Activated naive CD8-positive, alpha-beta T cell treated with anti-CD3 and anti-CD28 coated beads for 36 hours (primary cell): ENCODE data around the gene TBXA2R. TPM values are rescaled to one million over a fixed set of nuclear protein-coding genes. Genes with fewer than 3 reads are reported as not detected.

Experiments used
- DNase-seq: peaks from one replicate; pipeline ENCODE4 v3.0.0; 2021
- H3K27ac Mint-ChIP-seq: one replicate; pipeline ENCODE4 v1.8.0; 2022; ENCODE audit warnings: mild to moderate bottlenecking, moderate library complexity, mixed read lengths
- H3K27me3 Mint-ChIP-seq: one replicate; pipeline ENCODE4 v1.8.0; 2022; ENCODE audit warnings: mild to moderate bottlenecking, mixed read lengths
- H3K36me3 Mint-ChIP-seq: one replicate; pipeline ENCODE4 v1.8.0; 2021; ENCODE audit warnings: mild to moderate bottlenecking, mixed read lengths
- H3K4me1 Mint-ChIP-seq: one replicate; pipeline ENCODE4 v1.8.0; 2021; ENCODE audit warnings: mixed read lengths
- H3K4me3 Mint-ChIP-seq: one replicate; pipeline ENCODE4 v1.8.0; 2022; ENCODE audit warnings: mild to moderate bottlenecking, moderate library complexity, mixed read lengths
- H3K9me3 Mint-ChIP-seq: one replicate; pipeline ENCODE4 v1.8.0; 2022; ENCODE audit warnings: mixed read lengths
- total RNA-seq, 2 experiments: library from RNA; stranded (reverse); gene quantifications; one replicate each; pipeline ENCODE4 v1.2.3, GENCODE V29; 2021

The TBXA2R gene
- total RNA-seq, 2 experiments from 2014 or later = 2.8 to 3.1 TPM

DNA sequence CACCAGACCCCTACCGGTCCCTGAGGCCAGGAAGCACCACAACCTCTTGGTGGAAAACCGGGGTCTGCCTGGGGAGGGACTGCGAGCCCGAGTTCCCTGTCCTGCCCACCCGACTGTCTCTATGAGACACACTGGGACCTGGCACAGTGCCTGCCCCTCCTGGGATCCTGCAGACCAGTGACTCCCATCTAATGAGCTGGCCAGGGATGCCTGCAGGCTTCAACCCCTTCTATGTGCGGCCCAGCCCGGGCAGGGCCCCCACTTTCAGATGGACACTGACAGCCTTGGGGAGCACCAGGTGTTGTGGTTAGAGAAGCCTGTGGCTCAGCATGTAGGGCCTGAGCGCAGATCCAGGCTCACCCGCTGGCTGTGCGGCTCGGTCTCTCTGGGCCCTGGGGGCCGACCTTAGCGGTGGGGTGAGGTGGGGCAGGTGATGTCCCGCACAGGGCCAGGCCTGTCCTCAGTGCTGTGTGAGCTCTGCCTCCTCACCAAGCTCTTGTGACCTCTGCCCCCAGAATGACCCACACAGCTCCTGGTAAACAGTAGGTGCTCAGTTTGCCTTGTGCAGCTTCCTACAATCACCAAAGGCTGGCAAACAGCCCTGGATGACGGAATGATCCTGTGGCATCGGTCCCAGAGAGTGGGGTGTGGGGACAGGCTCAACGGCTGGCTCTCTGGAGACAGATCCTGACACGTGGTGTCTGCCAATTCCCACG lies 37.8 kb upstream of the TBXA2R start:
- no peak overlapping the region for H3K4me3 Mint-ChIP-seq
- H3K27me3 Mint-ChIP-seq = no peaks in the 10 kb centered on the region
- H3K4me1 Mint-ChIP-seq = no peaks in the 10 kb centered on the region
- DNase-seq = no peak
- no peaks in the 10 kb centered on the region for H3K36me3 Mint-ChIP-seq
- H3K27ac Mint-ChIP-seq = no peak overlapping the region
- no peaks in the 10 kb centered on the region for H3K9me3 Mint-ChIP-seq

DNA sequence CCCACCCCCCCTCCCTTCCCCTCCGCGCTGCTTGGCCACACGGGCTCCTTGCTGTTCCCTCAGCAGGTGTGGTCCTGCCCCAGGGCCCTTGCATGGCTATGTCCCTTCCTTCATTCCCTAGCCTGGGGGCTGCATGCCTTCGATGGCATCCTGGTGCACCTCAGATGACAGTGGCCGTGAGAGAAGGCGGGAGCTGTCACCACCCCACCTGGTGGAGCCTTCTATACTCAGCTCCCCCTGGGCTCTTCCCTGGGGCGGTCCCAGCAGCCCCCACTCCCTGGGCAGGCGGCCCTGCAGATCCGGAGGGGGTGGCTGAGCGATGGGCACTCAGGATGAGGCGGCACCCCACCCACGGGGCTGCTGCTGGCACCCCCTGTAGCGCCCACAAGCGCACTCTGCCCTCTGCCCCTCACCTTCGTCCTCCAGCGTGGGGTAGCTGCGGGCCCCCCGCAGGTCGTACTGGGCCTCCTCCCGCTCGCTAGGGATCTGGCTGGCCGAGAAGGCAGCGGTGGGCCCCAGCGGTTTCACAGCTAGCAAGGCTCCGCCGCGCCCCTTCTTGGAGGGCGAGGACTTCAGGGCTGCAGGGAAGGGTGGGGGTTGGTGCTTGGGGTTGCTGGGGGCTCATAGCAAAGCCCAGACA lies 37.1 kb upstream of the TBXA2R start:
- no peaks in the 10 kb centered on the region for H3K4me1 Mint-ChIP-seq
- H3K9me3 Mint-ChIP-seq = no peaks in the 10 kb centered on the region
- DNase-seq = no peak
- no peaks in the 10 kb centered on the region for H3K36me3 Mint-ChIP-seq
- no peaks in the 10 kb centered on the region for H3K27me3 Mint-ChIP-seq
- H3K27ac Mint-ChIP-seq = no peak overlapping the region
- no peak overlapping the region for H3K4me3 Mint-ChIP-seq

DNA sequence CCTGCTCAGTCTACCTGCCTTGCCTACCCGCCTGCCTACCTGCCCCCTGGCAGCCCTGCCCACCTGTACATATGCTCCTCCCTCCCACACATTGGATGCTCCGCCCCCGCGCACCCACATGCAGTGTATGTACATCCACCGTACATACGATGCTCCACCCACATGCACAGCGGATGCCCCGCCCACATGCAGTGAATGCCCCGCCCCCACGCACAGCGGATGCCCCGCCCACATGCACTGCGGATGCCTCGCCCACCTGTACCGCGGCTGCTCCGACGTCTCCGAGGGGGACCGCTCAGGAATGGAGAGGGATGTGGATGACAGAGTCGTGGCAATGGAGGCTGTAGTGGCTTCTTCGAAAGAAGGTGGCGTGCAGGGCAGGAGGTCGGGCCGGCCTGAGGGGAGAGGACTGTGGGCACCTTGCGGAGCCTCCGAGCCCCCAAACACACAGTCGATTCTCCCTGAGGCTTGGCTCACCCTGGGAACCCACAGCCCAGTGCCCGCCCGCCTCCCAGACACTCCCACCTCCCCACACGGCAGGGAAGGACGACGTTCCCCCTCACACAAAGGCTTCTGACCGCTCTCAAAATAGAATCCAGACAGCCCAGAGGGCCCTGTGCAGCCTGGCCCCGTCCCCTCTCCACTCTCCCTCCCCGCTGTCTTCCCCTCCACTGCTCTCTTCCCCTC lies 36.5 kb upstream of the TBXA2R start:
- H3K36me3 Mint-ChIP-seq = no peaks in the 10 kb centered on the region
- peak; percentile 31 for DNase-seq
- no peak overlapping the region for H3K27ac Mint-ChIP-seq
- no peak overlapping the region for H3K4me3 Mint-ChIP-seq
- H3K9me3 Mint-ChIP-seq = no peaks in the 10 kb centered on the region
- no peaks in the 10 kb centered on the region for H3K27me3 Mint-ChIP-seq
- no peaks in the 10 kb centered on the region for H3K4me1 Mint-ChIP-seq

DNA sequence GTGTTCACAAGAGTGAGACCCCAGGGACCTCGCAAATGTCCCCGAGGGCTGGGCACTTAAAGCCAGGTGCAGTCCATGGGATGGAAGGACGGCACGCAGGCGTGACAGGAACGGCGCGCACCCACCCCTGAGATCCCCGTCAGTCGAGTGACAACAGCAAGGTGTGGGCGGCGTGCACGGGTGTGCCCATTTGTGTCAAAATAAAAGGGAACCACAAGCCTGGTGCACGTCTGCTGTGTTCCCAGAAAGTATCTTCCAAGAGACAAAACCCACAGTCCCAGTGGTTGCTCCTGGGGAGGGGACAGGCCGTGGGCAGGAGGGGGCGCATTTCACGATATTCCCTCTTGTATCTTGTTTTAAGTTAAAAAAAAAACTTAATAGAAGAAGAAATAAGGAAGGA lies 35.6 kb upstream of the TBXA2R start:
- no peak for DNase-seq
- H3K4me1 Mint-ChIP-seq = no peaks in the 10 kb centered on the region
- H3K9me3 Mint-ChIP-seq = no peaks in the 10 kb centered on the region
- H3K4me3 Mint-ChIP-seq = no peak overlapping the region
- H3K36me3 Mint-ChIP-seq = no peaks in the 10 kb centered on the region
- H3K27ac Mint-ChIP-seq = no peak overlapping the region
- no peaks in the 10 kb centered on the region for H3K27me3 Mint-ChIP-seq

DNA sequence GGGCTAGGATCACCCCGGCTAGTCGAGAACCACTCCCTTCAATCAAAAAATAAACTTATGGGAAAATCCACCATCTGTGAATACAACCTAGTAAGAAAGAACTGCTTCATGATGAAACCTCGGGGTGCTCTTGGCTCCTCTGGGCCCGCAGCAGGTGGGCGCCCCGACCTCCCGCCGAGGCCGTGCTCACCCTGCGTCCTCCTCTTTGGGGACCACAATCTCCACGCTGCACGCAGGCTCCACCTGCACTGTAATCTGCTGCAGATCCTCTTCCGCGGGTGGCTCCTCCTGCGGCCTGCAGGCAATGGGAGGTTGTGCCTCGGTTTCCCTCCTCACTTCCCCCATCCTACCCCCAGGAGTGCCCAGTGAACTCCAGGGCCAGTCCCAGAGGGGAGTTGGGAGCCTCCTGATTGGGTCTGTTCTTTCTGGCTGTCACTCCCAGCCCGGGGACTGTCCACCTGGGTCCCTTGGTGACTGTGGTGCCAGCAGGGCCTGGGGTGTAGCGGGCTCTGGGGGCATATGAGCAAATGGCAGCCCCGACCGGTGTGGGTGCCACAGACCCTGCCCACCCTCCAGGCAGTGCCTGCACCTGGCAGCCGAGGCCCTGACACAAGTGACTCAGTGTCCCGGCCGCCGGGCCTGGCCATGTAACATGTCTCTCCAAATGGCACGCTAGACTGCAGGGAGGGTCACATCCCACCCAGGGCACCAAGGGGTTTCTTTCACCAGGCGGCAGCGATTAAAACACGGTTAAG lies 35.0 kb upstream of the TBXA2R start:
- Mint-ChIP-seq H3K9me3 (no peaks in the 10 kb centered on the region), H3K4me1 (no peaks in the 10 kb centered on the region), H3K4me3 (no peak overlapping the region), H3K27ac (no peak overlapping the region), H3K36me3 (no peaks in the 10 kb centered on the region), H3K27me3 (no peaks in the 10 kb centered on the region)
- no peak for DNase-seq

DNA sequence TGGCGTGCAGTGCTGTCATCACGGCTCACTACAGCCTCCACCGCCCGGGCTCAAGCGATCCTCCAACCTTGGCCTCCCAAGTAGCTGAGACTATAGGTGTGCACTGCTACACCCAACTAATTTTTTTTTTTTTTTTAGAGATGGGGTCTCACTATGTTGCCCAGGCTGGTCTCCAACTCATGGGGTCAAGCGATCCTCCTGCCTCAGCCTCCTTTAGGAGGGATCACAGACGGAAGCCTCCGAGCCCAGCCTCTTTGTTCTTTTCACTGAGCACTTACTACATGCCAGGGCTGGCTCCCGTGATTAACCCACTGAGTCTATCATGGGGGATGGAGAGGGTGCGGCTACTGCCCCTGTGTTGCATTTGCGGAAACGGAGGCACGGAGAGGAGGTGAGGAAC lies 32.8 kb upstream of the TBXA2R start:
- Mint-ChIP-seq H3K27ac (no peak overlapping the region), H3K27me3 (no peaks in the 10 kb centered on the region), H3K4me1 (no peaks in the 10 kb centered on the region), H3K9me3 (no peaks in the 10 kb centered on the region), H3K4me3 (no peak overlapping the region), H3K36me3 (no peaks in the 10 kb centered on the region)
- DNase-seq = no peak

DNA sequence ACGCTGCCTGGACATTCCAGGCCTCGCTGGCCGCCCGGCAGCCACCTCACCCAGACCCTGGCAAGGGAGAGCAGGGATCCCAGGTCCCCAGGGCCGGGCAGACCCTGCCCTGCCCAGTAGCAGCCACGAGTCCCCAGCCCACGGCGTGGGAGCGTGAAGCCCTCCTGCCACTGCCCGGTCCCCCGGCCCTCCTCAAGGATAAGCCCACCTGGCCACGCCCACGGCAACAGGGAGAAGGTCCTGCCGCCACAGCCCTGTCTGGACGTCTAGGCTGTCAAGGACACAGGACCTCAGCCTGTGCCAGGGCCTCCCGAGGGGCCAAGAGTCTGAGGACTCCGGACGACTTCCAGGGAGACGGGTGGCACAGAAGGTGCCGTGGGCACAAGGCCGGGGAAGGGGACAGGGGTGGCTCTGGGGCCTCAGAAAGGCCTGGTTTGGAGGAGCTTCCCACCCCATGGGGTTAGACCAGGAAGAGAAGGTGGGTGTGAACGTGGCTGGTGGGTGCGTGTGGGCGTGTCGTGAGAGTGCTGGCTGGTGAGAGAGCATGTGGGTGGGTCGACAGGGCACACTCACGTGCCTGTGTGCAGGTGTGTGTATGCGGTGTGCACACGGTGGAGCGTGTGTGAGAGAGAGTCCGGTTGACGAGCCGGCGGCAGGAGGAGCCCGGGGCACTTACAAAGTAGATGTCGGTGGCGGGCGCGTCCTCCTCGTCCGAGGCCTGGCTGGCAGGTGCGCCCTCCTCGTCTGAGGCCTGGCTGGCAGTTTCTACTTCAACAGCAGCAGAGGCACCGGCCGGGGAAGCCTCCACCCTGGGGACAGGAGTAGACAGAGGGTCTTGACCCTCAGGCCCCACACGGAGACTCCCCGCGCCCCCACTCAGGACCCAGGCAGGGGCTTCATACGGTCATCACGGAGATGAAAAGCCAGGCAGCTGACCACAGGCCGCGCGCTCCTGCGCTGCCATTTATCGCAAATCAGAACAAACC lies 31.8 kb upstream of the TBXA2R start:
- Mint-ChIP-seq H3K27me3 (no peaks in the 10 kb centered on the region), H3K36me3 (no peaks in the 10 kb centered on the region), H3K27ac (no peak overlapping the region), H3K9me3 (no peaks in the 10 kb centered on the region), H3K4me1 (no peaks in the 10 kb centered on the region), H3K4me3 (no peak overlapping the region)
- no peak for DNase-seq

DNA sequence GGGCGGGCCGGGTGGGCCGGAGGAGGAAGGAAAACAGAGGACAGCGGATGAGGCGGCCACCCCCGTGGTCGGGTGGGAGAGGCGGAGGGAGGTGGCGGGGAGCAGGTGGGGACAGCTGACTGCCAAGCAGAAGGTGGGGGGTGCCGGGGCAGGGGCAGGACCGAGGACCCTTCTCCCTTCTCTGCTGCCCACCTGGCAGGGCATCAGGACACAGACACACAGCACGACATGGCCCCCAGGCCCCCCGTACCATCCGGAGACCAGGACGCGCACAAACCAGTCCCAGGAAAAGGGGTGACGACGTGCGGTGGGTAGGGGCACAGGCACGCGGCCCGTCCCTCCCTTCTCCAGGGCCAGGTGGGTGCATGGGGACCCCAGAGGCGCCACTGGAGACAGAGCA lies 30.9 kb upstream of the TBXA2R start:
- H3K4me1 Mint-ChIP-seq = no peaks in the 10 kb centered on the region
- H3K27me3 Mint-ChIP-seq = no peaks in the 10 kb centered on the region
- H3K36me3 Mint-ChIP-seq = no peaks in the 10 kb centered on the region
- DNase-seq = no peak
- H3K9me3 Mint-ChIP-seq = no peaks in the 10 kb centered on the region
- H3K27ac Mint-ChIP-seq = no peak overlapping the region
- no peak overlapping the region for H3K4me3 Mint-ChIP-seq

DNA sequence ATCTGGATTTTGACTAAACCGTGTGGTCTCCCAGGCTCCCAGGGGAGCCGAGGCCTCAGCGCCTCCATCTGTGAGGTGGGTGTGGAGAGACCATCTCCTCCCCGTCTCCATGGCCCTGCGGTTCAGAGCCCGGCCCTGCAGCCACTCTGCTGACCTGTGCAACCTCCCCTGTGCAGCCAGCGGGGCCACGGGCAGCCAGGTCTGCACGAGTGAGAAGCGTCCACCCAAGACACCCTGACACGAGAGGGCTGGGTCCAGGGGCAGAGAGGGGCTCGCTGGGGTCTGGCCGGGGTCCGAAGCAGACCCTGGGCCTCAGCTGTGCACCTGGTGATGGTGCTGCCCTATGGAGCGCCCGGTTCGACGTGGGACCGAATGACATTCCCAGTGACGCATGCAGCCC lies 30.3 kb upstream of the TBXA2R start:
- Mint-ChIP-seq H3K9me3 (no peaks in the 10 kb centered on the region), H3K4me1 (no peaks in the 10 kb centered on the region), H3K36me3 (no peaks in the 10 kb centered on the region), H3K27me3 (no peaks in the 10 kb centered on the region), H3K27ac (no peak overlapping the region), H3K4me3 (no peak overlapping the region)
- DNase-seq = no peak

DNA sequence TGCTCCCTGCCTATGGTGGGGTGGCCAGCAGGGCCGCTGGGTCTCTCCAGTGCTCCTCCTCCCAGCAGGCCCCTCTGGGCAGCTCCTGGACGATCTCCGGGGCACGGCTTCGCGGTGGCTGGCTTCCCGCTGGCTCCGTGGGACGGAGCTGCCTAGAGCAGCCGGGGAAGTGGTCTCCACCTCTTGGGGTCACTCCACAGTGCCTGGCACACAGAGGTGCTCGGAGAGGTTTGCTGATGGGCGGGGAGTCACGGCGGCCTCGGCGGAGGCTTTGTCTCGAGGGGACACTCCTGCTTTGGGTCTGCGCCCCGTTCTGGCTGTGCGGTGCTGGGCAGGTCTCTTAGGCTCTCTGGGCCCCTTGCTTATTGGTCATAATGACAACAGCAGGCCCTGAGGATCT lies 29.8 kb upstream of the TBXA2R start:
- no peaks in the 10 kb centered on the region for H3K36me3 Mint-ChIP-seq
- H3K4me3 Mint-ChIP-seq = no peak overlapping the region
- H3K27ac Mint-ChIP-seq = no peak overlapping the region
- H3K9me3 Mint-ChIP-seq = no peaks in the 10 kb centered on the region
- DNase-seq = no peak
- H3K27me3 Mint-ChIP-seq = no peaks in the 10 kb centered on the region
- no peaks in the 10 kb centered on the region for H3K4me1 Mint-ChIP-seq

DNA sequence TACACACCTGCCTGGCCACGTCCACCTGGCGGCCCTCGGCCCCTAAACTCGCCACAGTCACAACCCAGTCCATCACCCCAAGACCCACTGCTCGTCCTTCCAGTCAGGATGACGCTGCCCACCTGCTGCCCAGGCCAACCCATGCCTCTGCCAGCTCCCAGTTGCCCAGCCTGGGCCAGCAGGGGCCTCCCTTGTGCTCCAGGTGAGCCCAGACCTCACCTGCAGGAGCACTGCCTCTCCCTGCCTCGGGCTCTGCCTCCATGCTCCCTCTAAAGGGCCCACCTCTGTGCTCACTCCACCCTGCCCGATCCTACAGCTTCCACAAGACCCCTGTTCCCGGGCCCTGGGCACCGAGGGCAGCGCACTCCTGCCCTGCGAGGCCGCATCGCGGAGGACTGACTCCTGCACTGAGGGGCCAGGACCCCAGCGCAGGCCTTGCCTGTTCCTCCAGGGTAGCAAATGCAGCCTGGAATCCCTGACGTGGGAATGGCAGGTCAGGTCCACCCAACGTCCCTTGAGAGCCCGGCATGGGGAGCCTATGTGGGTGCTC lies 27.9 kb upstream of the TBXA2R start:
- no peak overlapping the region for H3K27ac Mint-ChIP-seq

DNA sequence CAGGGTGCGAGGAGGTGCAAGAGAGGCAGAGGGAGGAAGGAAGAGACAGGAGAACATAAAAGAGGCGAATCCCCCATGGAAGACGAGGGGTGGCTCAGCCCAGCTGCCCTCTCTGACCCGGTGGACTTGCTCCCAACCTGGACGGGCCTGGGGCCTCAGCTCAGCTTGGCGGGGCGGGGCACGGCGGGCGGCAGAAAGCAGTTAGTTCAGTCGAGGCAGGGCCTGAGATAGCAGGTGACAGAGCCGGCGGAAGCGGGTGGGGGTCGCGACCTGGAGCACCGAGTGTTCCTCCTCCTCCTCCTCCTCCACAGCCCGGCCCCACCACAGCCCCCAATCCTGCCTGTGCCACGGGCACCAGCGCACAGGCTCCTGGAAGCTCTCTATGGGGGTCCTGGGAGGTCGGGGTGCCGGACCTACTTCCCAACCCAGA lies 26.9 kb upstream of the TBXA2R start:
- Mint-ChIP-seq H3K9me3 (no peaks in the 10 kb centered on the region), H3K4me3 (no peak overlapping the region)

More for the DNA sequence above, 27.9 kb upstream of the TBXA2R start:
- Mint-ChIP-seq H3K4me1 (no peaks in the 10 kb centered on the region), H3K27me3 (no peaks in the 10 kb centered on the region), H3K9me3 (no peaks in the 10 kb centered on the region), H3K36me3 (no peaks in the 10 kb centered on the region), H3K4me3 (no peak overlapping the region)
- no peak for DNase-seq

DNA sequence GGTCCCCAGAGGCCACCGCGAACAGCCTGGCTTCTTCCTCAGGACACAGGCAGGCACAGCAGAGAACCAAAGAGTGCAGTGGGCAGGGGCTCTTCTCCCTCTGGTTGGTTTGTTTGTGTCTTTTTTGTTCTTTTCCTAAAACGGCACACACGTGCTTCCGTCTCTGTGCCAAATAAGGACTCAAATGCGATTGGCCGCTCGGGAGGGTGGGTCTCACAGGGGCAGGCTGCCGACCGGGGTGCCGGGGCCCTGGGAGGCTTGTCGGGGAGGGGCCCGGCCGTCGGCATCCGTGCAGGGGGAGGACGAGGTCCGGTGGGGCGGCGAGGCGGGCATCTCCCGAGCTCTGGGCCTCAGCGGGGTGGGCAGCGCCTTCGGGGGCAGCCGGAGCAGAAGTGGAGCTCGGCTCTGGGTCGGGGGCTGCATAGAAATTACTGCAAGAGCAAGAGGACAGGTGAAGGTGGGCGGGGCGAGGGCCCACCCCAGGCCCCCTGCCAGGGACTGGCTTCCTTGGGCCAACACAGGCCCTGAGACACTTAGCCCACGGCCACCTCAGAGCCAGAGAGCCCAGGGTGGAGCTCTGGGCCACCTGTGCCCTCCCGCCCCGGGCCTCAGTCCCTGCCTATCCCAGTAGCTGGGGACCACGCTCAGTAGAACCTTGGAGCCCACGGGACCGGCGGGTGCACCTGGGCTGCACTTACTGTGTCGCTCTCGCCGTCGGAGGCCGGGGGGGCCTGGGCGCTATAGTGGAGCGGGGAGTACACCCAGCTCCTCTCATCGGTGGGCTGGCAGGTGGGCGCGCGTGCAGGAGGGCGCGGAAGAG lies 26.3 kb upstream of the TBXA2R start:
- Mint-ChIP-seq H3K36me3 (no peaks in the 10 kb centered on the region), H3K9me3 (no peaks in the 10 kb centered on the region), H3K27ac (no peak overlapping the region), H3K4me1 (no peaks in the 10 kb centered on the region), H3K4me3 (no peak overlapping the region), H3K27me3 (no peaks in the 10 kb centered on the region)
- no peak for DNase-seq

More for the DNA sequence above, 26.9 kb upstream of the TBXA2R start:
- no peaks in the 10 kb centered on the region for H3K27me3 Mint-ChIP-seq
- no peaks in the 10 kb centered on the region for H3K36me3 Mint-ChIP-seq
- H3K4me1 Mint-ChIP-seq = no peaks in the 10 kb centered on the region
- no peak for DNase-seq
- H3K27ac Mint-ChIP-seq = no peak overlapping the region
